ENCODE measurements around the gene NLE1. TPM values are rescaled to one million over a fixed set of nuclear protein-coding genes. Genes with fewer than 3 reads are reported as not detected.
"Not testable (repeated sequence)": the region's sequence is repeated elsewhere in the genome, so short reads cannot be mapped to it uniquely, and the experiment has no call there.

Gene NLE1
- total RNA-seq, 1 donor from 2014 or later, result 19.3 TPM

- TF ChIP-seq CTCF (IDR thresholded peaks at IDR 0.05; ENCODE audit: insufficient read depth, low read length, poor library complexity, severe bottlenecking), result no peak
- Histone ChIP-seq H3K36me3 (ENCODE audit: control insufficient read depth, insufficient read depth, low read length) (no peaks in the 10 kb centered on the region), H3K27me3 (ENCODE audit: control insufficient read depth, insufficient read depth, low read length) (no peaks in the 10 kb centered on the region), H3K4me3 (ENCODE audit: low read depth, low read length) (no peak overlapping the region)
- DNase-seq (ENCODE audit: low read depth), result no peak
Measured at GRCh38 chr17:35099908-35100307, 42.2 kb downstream of the NLE1 start.

GRCh38 chr17:35097776-35098175 is 44.3 kb downstream of the NLE1 start:
- no peak for DNase-seq (ENCODE audit: low read depth)
- no peaks in the 10 kb centered on the region for H3K36me3 ChIP-seq (ENCODE audit: control insufficient read depth, insufficient read depth, low read length)
- no peak for TF ChIP-seq CTCF (IDR thresholded peaks at IDR 0.05; ENCODE audit: insufficient read depth, low read length, poor library complexity, severe bottlenecking)
- no peak overlapping the region for H3K4me3 ChIP-seq (ENCODE audit: low read depth, low read length)
- H3K27me3 ChIP-seq (ENCODE audit: control insufficient read depth, insufficient read depth, low read length), result no peaks in the 10 kb centered on the region

- Histone ChIP-seq H3K27me3 (ENCODE audit: control insufficient read depth, insufficient read depth, low read length) (no peaks in the 10 kb centered on the region), H3K36me3 (ENCODE audit: control insufficient read depth, insufficient read depth, low read length) (no peaks in the 10 kb centered on the region), H3K4me3 (ENCODE audit: low read depth, low read length) (no peak overlapping the region)
- DNase-seq (ENCODE audit: low read depth), result no peak
- no peak for TF ChIP-seq CTCF (IDR thresholded peaks at IDR 0.05; ENCODE audit: insufficient read depth, low read length, poor library complexity, severe bottlenecking)
Measured at GRCh38 chr17:35095741-35096140, 46.4 kb downstream of the NLE1 start.

- Histone ChIP-seq H3K4me3 (ENCODE audit: low read depth, low read length) (no peak overlapping the region), H3K36me3 (ENCODE audit: control insufficient read depth, insufficient read depth, low read length) (no peaks in the 10 kb centered on the region), H3K27me3 (ENCODE audit: control insufficient read depth, insufficient read depth, low read length) (no peaks in the 10 kb centered on the region)
- DNase-seq (ENCODE audit: low read depth), result no peak
- no peak for TF ChIP-seq CTCF (IDR thresholded peaks at IDR 0.05; ENCODE audit: insufficient read depth, low read length, poor library complexity, severe bottlenecking)
Measured at GRCh38 chr17:35094902-35095301, 47.2 kb downstream of the NLE1 start.

- not testable (repeated sequence) for H3K27me3 ChIP-seq (ENCODE audit: control insufficient read depth, insufficient read depth, low read length); DNase-seq (ENCODE audit: low read depth); H3K36me3 ChIP-seq (ENCODE audit: control insufficient read depth, insufficient read depth, low read length); H3K4me3 ChIP-seq (ENCODE audit: low read depth, low read length)
Measured at GRCh38 chr17:35090707-35091106, 51.4 kb downstream of the NLE1 start.

- TF ChIP-seq CTCF (IDR thresholded peaks at IDR 0.05; ENCODE audit: insufficient read depth, low read length, poor library complexity, severe bottlenecking), result peak; percentile 12
- Histone ChIP-seq H3K36me3 (ENCODE audit: control insufficient read depth, insufficient read depth, low read length) (no peaks in the 10 kb centered on the region), H3K27me3 (ENCODE audit: control insufficient read depth, insufficient read depth, low read length) (no peaks in the 10 kb centered on the region), H3K4me3 (ENCODE audit: low read depth, low read length) (peak overlapping the region; percentile 38)
- DNase-seq (ENCODE audit: low read depth), result no peak
Measured at GRCh38 chr17:35089586-35090296, 52.4 kb downstream of the NLE1 start.

All from kidney epithelial cell (primary cell).